Ishikawa (cell line): Measurements from ENCODE around the gene HS6ST1.

Experiments used
- CEBPB ChIP-seq: IDR thresholded peaks from 2 replicates; pipeline ENCODE4 v1.6.1; 2012
- CREB1 ChIP-seq: IDR thresholded peaks from 2 replicates; pipeline ENCODE4 v1.6.1; 2012; ENCODE audit warnings: low read depth
- EGR1 ChIP-seq: IDR thresholded peaks from 2 replicates; pipeline ENCODE4 v1.6.1; 2012
- EP300 ChIP-seq: IDR thresholded peaks from 2 replicates; pipeline ENCODE4 v1.6.1; 2012; ENCODE audit warnings: borderline replicate concordance
- FOXM1 ChIP-seq: IDR thresholded peaks from 2 replicates; pipeline ENCODE4 v1.6.1; 2012; ENCODE audit warnings: low read depth, borderline replicate concordance
- MAX ChIP-seq: IDR thresholded peaks from 2 replicates; pipeline ENCODE4 v1.6.1; 2012
- NFIC ChIP-seq: IDR thresholded peaks from 2 replicates; pipeline ENCODE4 v1.6.1; 2012
- RAD21 ChIP-seq: IDR thresholded peaks from 2 replicates; pipeline ENCODE4 v1.6.1; 2012; ENCODE audit warnings: low read depth
- REST ChIP-seq: IDR thresholded peaks from 2 replicates; pipeline ENCODE4 v1.6.1; 2012; ENCODE audit warnings: low read depth, mild to moderate bottlenecking
- TAF1 ChIP-seq: IDR thresholded peaks from 2 replicates; pipeline ENCODE4 v1.6.1; 2012; ENCODE audit warnings: low read depth, mild to moderate bottlenecking
- TCF12 ChIP-seq: IDR thresholded peaks from 2 replicates; pipeline ENCODE4 v1.6.1; 2012; ENCODE audit warnings: low read depth
- TEAD4 ChIP-seq: IDR thresholded peaks from 2 replicates; pipeline ENCODE4 v1.6.1; 2012
- USF1 ChIP-seq: IDR thresholded peaks from 2 replicates; pipeline ENCODE4 v1.6.1; 2012
- YY1 ChIP-seq: IDR thresholded peaks from 2 replicates; pipeline ENCODE4 v1.6.1; 2012; ENCODE audit warnings: low read depth
- ZBTB7A ChIP-seq: IDR thresholded peaks from 2 replicates; pipeline ENCODE4 v1.6.1; 2012; ENCODE audit warnings: low read depth

Gene HS6ST1

GRCh38 chr2:128356127-128356526 is 37.5 kb upstream of the HS6ST1 start:
- TF ChIP-seq EP300 (no peak), RAD21 (no peak), ZBTB7A (no peak), TAF1 (no peak), NFIC (no peak), EGR1 (no peak), REST (no peak), MAX (no peak), TCF12 (no peak), CREB1 (no peak), USF1 (no peak), FOXM1 (no peak), TEAD4 (no peak), YY1 (no peak)

GRCh38 chr2:128354726-128355470 is 36.2 kb upstream of the HS6ST1 start:
- TF ChIP-seq ZBTB7A: no peak
- peak; percentile 10; the same call in 1 of the 2 replicates for TF ChIP-seq RAD21

- no peak for TF ChIP-seq FOXM1
- no peak for TF ChIP-seq EGR1
- TF ChIP-seq EP300: no peak
- TF ChIP-seq RAD21: no peak
- no peak for TF ChIP-seq TEAD4
- TF ChIP-seq USF1: no peak
- no peak for TF ChIP-seq ZBTB7A
- no peak for TF ChIP-seq REST
- no peak for TF ChIP-seq NFIC
- no peak for TF ChIP-seq TAF1
- TF ChIP-seq MAX: no peak
- TF ChIP-seq CREB1: no peak
- TF ChIP-seq CEBPB: no peak
- no peak for TF ChIP-seq TCF12
- no peak for TF ChIP-seq YY1
Measured at GRCh38 chr2:128354161-128354560, 35.5 kb upstream of the HS6ST1 start.

- TF ChIP-seq EP300: no peak
- TF ChIP-seq TCF12: no peak
- no peak for TF ChIP-seq NFIC
- no peak for TF ChIP-seq CREB1
- no peak for TF ChIP-seq TAF1
- TF ChIP-seq RAD21: no peak
- no peak for TF ChIP-seq ZBTB7A
- no peak for TF ChIP-seq MAX
- TF ChIP-seq YY1: no peak
- no peak for TF ChIP-seq FOXM1
- TF ChIP-seq EGR1: no peak
- no peak for TF ChIP-seq USF1
- TF ChIP-seq CEBPB: no peak
- no peak for TF ChIP-seq TEAD4
- no peak for TF ChIP-seq REST
Measured at GRCh38 chr2:128350736-128351135, 32.1 kb upstream of the HS6ST1 start.
